HepG2 (cell line): Measurements from ENCODE around the gene WDR83. TPM values are rescaled to one million over a fixed set of nuclear protein-coding genes. Genes with fewer than 3 reads are reported as not detected.

Source experiments
- ELF3 ChIP-seq: IDR thresholded peaks from 2 replicates; pipeline ENCODE4 v1.6.1; 2016; ENCODE audit warnings: missing genetic modification reagents, missing compliant biosample characterization
- IRX3 ChIP-seq: sonication (generic); formaldehyde crosslinking; IDR thresholded peaks from 2 replicates; pipeline ENCODE4 v1.8.1; 2023; ENCODE audit warnings: mild to moderate bottlenecking, low read depth, missing genetic modification reagents, borderline replicate concordance
- KAT8 ChIP-seq: IDR thresholded peaks from 2 replicates; pipeline ENCODE4 v1.6.1; 2016; ENCODE audit warnings: missing genetic modification reagents, missing compliant biosample characterization
- MAFK ChIP-seq, 2 experiments: IDR thresholded peaks in 1 of 2; conservative IDR thresholded peaks in 1 of 2; 2 replicates each; pipeline ENCODE4 v1.6.1; 2011; ENCODE audit warnings: improper control_type of control experiment in 2 of 2, low read length in 2 of 2
- MIXL1 ChIP-seq: IDR thresholded peaks from 2 replicates; pipeline ENCODE4 v1.6.1; 2016
- NCOA2 ChIP-seq: sonication (generic); formaldehyde crosslinking; IDR thresholded peaks from 2 replicates; pipeline ENCODE4 v1.8.0; 2022; ENCODE audit warnings: inconsistent platforms
- RFXAP ChIP-seq: sonication (generic); formaldehyde crosslinking; IDR thresholded peaks from 2 replicates; pipeline ENCODE4 v1.4.0; 2020; ENCODE audit warnings: missing genetic modification reagents, borderline replicate concordance
- SNAI1 ChIP-seq: sonication (generic); formaldehyde crosslinking; IDR thresholded peaks from 2 replicates; pipeline ENCODE4 v1.5.0; 2020; ENCODE audit warnings: mild to moderate bottlenecking, missing genetic modification reagents, borderline replicate concordance
- ZFP41 ChIP-seq: sonication (generic); formaldehyde crosslinking; IDR thresholded peaks from 2 replicates; pipeline ENCODE4 v1.4.0; 2020; ENCODE audit warnings: mild to moderate bottlenecking, missing genetic modification reagents, borderline replicate concordance
- ZNF331 ChIP-seq: sonication (generic); formaldehyde crosslinking; IDR thresholded peaks from 2 replicates; pipeline ENCODE4 v1.4.0; 2020; ENCODE audit warnings: missing genetic modification reagents
- ZNF614 ChIP-seq: IDR thresholded peaks from 2 replicates; pipeline ENCODE4 v1.6.1; 2018; ENCODE audit warnings: missing biosample characterization, missing genetic modification reagents, inconsistent platforms, borderline replicate concordance
- ZNF660 ChIP-seq: sonication (generic); formaldehyde crosslinking; IDR thresholded peaks from 2 replicates; pipeline ENCODE4 v1.5.1; 2020; ENCODE audit warnings: mild to moderate bottlenecking, low read depth, missing genetic modification reagents, borderline replicate concordance
- polyA plus RNA-seq, 8 experiments: library from polyadenylated mRNA; depleted of rRNA in 3 of 8; stranded (reverse) in 7 of 8; unstranded in 1 of 8; fragments of >200 nt; fragmentation: Illumina TruSeq in 4 of 8; extraction: Trizol in 4 of 8; gene quantifications; 2 replicates each; pipeline versions ENCODE4 v1.2.1 to v1.2.3, GENCODE V29; 2011 to 2016; ENCODE audit warnings: low read depth in 4 of 8, missing spikeins in 1 of 8, mixed read lengths in 1 of 8; ENCODE audit not compliant: insufficient read depth in 1 of 8
- total RNA-seq, 5 experiments: library from RNA; depleted of rRNA; stranded (reverse); fragments of >200 nt; fragmentation: Illumina TruSeq; extraction: Trizol; gene quantifications; 2 replicates each; pipeline ENCODE4 v1.2.3, GENCODE V29; 2016; ENCODE audit warnings: low read depth in 1 of 5
- TF ChIP-seq, protein P1 (sequence below), 2 experiments: sonication (generic) in 1 of 2; formaldehyde crosslinking in 1 of 2; IDR thresholded peaks; 2 replicates each; pipeline versions ENCODE4 v1.5.1 to v1.6.1; 2011 to 2020; ENCODE audit warnings: borderline replicate concordance in 1 of 2, low read depth in 1 of 2, low read length in 1 of 2, mild to moderate bottlenecking in 1 of 2, missing genetic modification reagents in 1 of 2, moderate library complexity in 1 of 2
- TF ChIP-seq, protein P2 (sequence below), 2 experiments: IDR thresholded peaks; 2 replicates each; pipeline ENCODE4 v1.6.1; 2011 to 2012; ENCODE audit warnings: low read length in 2 of 2, borderline replicate concordance in 1 of 2, low read depth in 1 of 2, mild to moderate bottlenecking in 1 of 2, moderate library complexity in 1 of 2
- TF ChIP-seq, protein P3 (sequence below): sonication (generic); formaldehyde crosslinking; IDR thresholded peaks from 2 replicates; pipeline ENCODE4 v1.4.0; 2020; ENCODE audit warnings: mild to moderate bottlenecking, missing genetic modification reagents, borderline replicate concordance
- TF ChIP-seq, protein P4 (sequence below): sonication (generic); formaldehyde crosslinking; IDR thresholded peaks from 2 replicates; pipeline ENCODE4 v1.4.0; 2020; ENCODE audit warnings: missing genetic modification reagents, mild to moderate bottlenecking, borderline replicate concordance

The WDR83 gene
- total and polyA plus RNA-seq, 2 of the 13 experiments (the other 11 are each of a cell fraction or from before 2014, with no cell fraction given), result 4.5 to 10.7 TPM

DNA sequence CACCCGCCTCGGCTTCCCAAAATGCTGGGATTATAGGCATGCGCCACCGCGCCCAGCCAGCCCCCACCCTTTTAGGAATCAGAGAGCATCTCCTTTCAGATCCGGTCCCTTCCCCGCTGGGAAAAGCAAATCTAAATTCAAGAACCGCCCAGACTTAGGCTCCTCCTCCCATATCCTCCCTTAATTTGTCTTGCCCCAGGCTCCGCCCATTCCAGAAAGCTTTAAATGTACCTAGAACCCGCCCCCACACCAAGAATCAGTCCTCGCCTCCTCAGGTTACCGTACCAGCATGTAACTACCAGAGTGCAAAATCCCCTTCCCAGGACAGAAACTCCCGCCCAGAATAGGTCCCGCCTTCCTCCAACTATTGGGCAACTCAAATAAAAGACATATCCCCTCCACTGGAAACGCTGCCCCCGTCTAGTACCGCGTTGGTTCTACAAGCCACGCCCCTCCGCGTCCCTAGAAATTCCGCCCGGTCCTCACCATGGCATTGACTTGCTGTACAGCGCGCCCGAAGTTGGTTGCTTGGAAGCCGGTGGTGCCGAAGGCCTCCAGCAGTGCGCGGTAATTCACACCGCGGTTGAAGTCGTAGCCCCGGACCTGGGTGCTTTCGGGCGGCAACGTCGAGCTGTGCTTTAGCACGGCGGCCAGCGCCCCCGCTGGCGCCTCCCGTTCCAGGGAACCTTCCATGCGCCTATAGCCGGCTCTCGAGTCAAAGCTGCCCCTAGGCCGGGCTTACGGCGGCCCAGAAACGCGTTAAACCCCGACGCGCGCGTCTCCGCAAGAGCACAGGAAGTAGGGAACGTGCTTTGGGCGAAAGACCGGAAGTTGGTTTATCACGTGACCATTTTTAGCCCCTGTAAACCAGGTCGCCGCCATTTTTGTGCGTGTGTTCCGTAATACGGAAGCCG is 14.7 kb downstream of the WDR83 start, which contains the start of gene DHPS (continued):
- TF ChIP-seq, protein P1, sequence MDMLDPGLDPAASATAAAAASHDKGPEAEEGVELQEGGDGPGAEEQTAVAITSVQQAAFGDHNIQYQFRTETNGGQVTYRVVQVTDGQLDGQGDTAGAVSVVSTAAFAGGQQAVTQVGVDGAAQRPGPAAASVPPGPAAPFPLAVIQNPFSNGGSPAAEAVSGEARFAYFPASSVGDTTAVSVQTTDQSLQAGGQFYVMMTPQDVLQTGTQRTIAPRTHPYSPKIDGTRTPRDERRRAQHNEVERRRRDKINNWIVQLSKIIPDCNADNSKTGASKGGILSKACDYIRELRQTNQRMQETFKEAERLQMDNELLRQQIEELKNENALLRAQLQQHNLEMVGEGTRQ (IDR thresholded peaks at IDR 0.05; ENCODE audit: low read depth, low read length), result peak; percentile 96
- TF ChIP-seq, protein P1 (CRISPR knock-in tag; IDR thresholded peaks at IDR 0.05; ENCODE audit: borderline replicate concordance), result peak; percentile 95; the same call in 1 of the 2 replicates
- 0 out of 2 replicates have a peak, but pooled peaks have one; percentile 11 for TF ChIP-seq NCOA2 (CRISPR knock-in tag)
- no peak for TF ChIP-seq ZFP41 (CRISPR knock-in tag)
- TF ChIP-seq RFXAP (CRISPR knock-in tag), result peak; percentile 62; the same call in 1 of the 2 replicates
- no peak; a peak in 1 of 4 replicates for TF ChIP-seq MAFK (conservative IDR thresholded peaks at IDR 0.05 in 1 of 2, IDR thresholded peaks at IDR 0.05 in 1 of 2; ENCODE audit: low read length in 2 of 2)
- TF ChIP-seq, protein P2, sequence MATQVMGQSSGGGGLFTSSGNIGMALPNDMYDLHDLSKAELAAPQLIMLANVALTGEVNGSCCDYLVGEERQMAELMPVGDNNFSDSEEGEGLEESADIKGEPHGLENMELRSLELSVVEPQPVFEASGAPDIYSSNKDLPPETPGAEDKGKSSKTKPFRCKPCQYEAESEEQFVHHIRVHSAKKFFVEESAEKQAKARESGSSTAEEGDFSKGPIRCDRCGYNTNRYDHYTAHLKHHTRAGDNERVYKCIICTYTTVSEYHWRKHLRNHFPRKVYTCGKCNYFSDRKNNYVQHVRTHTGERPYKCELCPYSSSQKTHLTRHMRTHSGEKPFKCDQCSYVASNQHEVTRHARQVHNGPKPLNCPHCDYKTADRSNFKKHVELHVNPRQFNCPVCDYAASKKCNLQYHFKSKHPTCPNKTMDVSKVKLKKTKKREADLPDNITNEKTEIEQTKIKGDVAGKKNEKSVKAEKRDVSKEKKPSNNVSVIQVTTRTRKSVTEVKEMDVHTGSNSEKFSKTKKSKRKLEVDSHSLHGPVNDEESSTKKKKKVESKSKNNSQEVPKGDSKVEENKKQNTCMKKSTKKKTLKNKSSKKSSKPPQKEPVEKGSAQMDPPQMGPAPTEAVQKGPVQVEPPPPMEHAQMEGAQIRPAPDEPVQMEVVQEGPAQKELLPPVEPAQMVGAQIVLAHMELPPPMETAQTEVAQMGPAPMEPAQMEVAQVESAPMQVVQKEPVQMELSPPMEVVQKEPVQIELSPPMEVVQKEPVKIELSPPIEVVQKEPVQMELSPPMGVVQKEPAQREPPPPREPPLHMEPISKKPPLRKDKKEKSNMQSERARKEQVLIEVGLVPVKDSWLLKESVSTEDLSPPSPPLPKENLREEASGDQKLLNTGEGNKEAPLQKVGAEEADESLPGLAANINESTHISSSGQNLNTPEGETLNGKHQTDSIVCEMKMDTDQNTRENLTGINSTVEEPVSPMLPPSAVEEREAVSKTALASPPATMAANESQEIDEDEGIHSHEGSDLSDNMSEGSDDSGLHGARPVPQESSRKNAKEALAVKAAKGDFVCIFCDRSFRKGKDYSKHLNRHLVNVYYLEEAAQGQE (IDR thresholded peaks at IDR 0.05; ENCODE audit: borderline replicate concordance in 1 of 2, low read depth in 1 of 2, low read length in 2 of 2), result no peak
- TF ChIP-seq, protein P3, sequence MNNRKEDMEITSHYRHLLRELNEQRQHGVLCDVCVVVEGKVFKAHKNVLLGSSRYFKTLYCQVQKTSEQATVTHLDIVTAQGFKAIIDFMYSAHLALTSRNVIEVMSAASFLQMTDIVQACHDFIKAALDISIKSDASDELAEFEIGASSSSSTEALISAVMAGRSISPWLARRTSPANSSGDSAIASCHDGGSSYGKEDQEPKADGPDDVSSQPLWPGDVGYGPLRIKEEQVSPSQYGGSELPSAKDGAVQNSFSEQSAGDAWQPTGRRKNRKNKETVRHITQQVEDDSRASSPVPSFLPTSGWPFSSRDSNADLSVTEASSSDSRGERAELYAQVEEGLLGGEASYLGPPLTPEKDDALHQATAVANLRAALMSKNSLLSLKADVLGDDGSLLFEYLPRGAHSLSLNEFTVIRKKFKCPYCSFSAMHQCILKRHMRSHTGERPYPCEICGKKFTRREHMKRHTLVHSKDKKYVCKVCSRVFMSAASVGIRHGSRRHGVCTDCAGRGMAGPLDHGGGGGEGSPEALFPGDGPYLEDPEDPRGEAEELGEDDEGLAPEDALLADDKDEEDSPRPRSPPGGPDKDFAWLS (CRISPR knock-in tag), result no peak
- TF ChIP-seq ZNF614, result peak; percentile 63; the same call in 1 of the 2 replicates
- no peak for TF ChIP-seq ZNF660 (CRISPR knock-in tag)
- no peak for TF ChIP-seq IRX3 (CRISPR knock-in tag)
- 0 out of 2 replicates have a peak, but pooled peaks have one; percentile 30 for TF ChIP-seq MIXL1 (CRISPR knock-in tag)
- peak; percentile 89; the same call in 1 of the 2 replicates for TF ChIP-seq SNAI1
- TF ChIP-seq ZNF331 (CRISPR knock-in tag), result peak; percentile 36
- peak; percentile 36; the same call in 1 of the 2 replicates for TF ChIP-seq ELF3 (CRISPR knock-in tag)
- peak; percentile 93 for TF ChIP-seq KAT8 (CRISPR knock-in tag)
- TF ChIP-seq, protein P4, sequence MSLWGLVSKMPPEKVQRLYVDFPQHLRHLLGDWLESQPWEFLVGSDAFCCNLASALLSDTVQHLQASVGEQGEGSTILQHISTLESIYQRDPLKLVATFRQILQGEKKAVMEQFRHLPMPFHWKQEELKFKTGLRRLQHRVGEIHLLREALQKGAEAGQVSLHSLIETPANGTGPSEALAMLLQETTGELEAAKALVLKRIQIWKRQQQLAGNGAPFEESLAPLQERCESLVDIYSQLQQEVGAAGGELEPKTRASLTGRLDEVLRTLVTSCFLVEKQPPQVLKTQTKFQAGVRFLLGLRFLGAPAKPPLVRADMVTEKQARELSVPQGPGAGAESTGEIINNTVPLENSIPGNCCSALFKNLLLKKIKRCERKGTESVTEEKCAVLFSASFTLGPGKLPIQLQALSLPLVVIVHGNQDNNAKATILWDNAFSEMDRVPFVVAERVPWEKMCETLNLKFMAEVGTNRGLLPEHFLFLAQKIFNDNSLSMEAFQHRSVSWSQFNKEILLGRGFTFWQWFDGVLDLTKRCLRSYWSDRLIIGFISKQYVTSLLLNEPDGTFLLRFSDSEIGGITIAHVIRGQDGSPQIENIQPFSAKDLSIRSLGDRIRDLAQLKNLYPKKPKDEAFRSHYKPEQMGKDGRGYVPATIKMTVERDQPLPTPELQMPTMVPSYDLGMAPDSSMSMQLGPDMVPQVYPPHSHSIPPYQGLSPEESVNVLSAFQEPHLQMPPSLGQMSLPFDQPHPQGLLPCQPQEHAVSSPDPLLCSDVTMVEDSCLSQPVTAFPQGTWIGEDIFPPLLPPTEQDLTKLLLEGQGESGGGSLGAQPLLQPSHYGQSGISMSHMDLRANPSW (CRISPR knock-in tag), result no peak
